ENCODE data around the gene SLC13A1.
"Not testable (repeated sequence)": the region's sequence is repeated elsewhere in the genome, so short reads cannot be mapped to it uniquely, and the experiment has no call there.

The SLC13A1 gene

GRCh38 chr7:123230147-123230546 lies 30.4 kb upstream of the SLC13A1 start:
- H3K4me3 ChIP-seq (ENCODE audit: low read depth, low read length) = no peak overlapping the region
- TF ChIP-seq, protein P1, sequence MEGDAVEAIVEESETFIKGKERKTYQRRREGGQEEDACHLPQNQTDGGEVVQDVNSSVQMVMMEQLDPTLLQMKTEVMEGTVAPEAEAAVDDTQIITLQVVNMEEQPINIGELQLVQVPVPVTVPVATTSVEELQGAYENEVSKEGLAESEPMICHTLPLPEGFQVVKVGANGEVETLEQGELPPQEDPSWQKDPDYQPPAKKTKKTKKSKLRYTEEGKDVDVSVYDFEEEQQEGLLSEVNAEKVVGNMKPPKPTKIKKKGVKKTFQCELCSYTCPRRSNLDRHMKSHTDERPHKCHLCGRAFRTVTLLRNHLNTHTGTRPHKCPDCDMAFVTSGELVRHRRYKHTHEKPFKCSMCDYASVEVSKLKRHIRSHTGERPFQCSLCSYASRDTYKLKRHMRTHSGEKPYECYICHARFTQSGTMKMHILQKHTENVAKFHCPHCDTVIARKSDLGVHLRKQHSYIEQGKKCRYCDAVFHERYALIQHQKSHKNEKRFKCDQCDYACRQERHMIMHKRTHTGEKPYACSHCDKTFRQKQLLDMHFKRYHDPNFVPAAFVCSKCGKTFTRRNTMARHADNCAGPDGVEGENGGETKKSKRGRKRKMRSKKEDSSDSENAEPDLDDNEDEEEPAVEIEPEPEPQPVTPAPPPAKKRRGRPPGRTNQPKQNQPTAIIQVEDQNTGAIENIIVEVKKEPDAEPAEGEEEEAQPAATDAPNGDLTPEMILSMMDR (IDR thresholded peaks at IDR 0.05; ENCODE audit: low read depth, low read length, missing control alignments) = no peak
- no peak for DNase-seq (ENCODE audit: low read depth)

- DNase-seq (ENCODE audit: low read depth) = no peak
- no peak overlapping the region for H3K4me3 ChIP-seq (ENCODE audit: low read depth, low read length)
- TF ChIP-seq, protein P1 (IDR thresholded peaks at IDR 0.05; ENCODE audit: low read depth, low read length, missing control alignments) = no peak
Measured at GRCh38 chr7:123229426-123229825, 29.7 kb upstream of the SLC13A1 start.

DNA sequence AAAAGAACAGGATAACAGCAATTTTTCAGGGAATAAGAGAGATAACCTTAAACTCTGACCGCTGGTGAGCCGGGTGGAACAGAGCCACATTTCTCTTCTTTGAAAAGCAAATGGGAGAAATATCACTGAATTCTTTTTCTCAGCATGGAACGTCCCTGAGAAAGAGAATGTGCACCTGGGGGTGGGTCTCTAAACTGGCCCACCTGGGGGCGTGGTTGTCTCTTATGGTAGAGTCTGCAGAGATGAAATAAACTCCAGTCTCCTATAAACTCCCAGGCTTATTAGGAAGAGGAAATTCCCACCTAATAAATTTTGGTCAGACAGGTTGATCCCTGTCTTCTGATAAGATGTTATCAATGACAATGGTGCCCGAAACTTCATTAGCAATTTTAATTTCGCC lies 27.9 kb upstream of the SLC13A1 start:
- DNase-seq (ENCODE audit: low read depth); H3K4me3 ChIP-seq (ENCODE audit: low read depth, low read length): not testable (repeated sequence)

- DNase-seq (ENCODE audit: low read depth) = no peak
- H3K4me3 ChIP-seq (ENCODE audit: low read depth, low read length) = no peak overlapping the region
- TF ChIP-seq, protein P1 (IDR thresholded peaks at IDR 0.05; ENCODE audit: low read depth, low read length, missing control alignments) = no peak
Measured at GRCh38 chr7:123220396-123220795, 20.6 kb upstream of the SLC13A1 start.

- TF ChIP-seq, protein P1 (IDR thresholded peaks at IDR 0.05; ENCODE audit: low read depth, low read length, missing control alignments) = no peak
- no peak for DNase-seq (ENCODE audit: low read depth)
- no peak overlapping the region for H3K4me3 ChIP-seq (ENCODE audit: low read depth, low read length)
Measured at GRCh38 chr7:123218866-123219265, 19.1 kb upstream of the SLC13A1 start.

GRCh38 chr7:123216825-123217224 lies 17.1 kb upstream of the SLC13A1 start:
- no peak overlapping the region for H3K4me3 ChIP-seq (ENCODE audit: low read depth, low read length)
- TF ChIP-seq, protein P1 (IDR thresholded peaks at IDR 0.05; ENCODE audit: low read depth, low read length, missing control alignments) = no peak
- DNase-seq (ENCODE audit: low read depth) = no peak

DNA sequence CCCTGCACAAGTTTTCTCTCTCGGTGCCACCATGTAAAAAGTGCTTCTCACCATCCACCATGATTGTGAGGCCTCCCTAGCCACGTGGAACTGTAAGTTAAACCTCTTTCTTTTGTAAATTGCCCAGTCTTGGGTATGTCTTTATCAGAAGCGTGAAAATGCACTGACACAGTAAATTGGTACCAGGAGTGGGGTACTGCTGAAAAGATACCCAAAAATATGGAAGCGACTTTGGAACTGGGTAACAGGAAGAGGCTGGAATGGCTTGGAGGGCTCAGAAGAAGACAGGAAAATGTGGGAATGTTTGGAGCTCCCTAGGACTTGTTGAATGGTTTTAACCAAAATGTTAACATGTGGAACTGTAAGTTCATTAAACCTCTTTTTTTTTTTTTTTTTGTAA lies 15.6 kb upstream of the SLC13A1 start:
- no peak for DNase-seq (ENCODE audit: low read depth)
- TF ChIP-seq, protein P1 (IDR thresholded peaks at IDR 0.05; ENCODE audit: low read depth, low read length, missing control alignments) = no peak

DNA sequence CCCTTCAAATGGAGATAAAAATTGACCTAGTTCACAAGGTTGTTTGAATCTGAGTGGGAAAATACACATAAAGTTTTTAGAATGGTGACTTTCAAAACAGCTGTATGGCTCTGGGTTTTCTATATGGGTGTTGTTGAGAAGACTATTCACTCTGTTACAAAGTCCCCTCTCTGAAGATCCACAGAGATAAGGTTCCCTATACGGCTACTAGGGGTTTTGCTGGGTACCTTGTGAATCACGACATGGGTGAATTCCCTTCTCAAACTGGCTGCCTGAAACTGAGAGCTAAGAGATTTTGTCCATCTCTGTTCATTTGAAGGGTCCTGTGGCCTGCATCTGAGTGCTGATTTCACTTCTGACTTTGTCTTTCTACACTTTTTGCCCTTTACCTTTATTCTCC lies 11.8 kb upstream of the SLC13A1 start:
- no peak overlapping the region for H3K4me3 ChIP-seq (ENCODE audit: low read depth, low read length)
- TF ChIP-seq, protein P1 (IDR thresholded peaks at IDR 0.05; ENCODE audit: low read depth, low read length, missing control alignments) = no peak
- no peak for DNase-seq (ENCODE audit: low read depth)

More for the DNA sequence above, 15.6 kb upstream of the SLC13A1 start:
- H3K4me3 ChIP-seq (ENCODE audit: low read depth, low read length) = no peak overlapping the region

All from GM12864 (cell line).